Frontal cortex (tissue), 4 donors: ENCODE results near the gene STON2. TPM values are rescaled to one million over a fixed set of nuclear protein-coding genes. Genes with fewer than 3 reads are reported as not detected.
"Not testable (repeated sequence)": the region's sequence is repeated elsewhere in the genome, so short reads cannot be mapped to it uniquely, and the experiment has no call there.

Experiments
- DNase-seq, 2 donors: peaks; one replicate each; pipeline ENCODE4 v3.0.0; 2012; ENCODE audit warnings: low spot score in 2 of 2
- FAIRE-seq: peaks from 2 replicates; lab custom pipeline; 2012; peaks lifted over from hg19 to GRCh38; lab: Jason Lieb, UNC
- total RNA-seq: library from RNA; depleted of rRNA; stranded (reverse); fragments of >200 nt; gene quantifications from one replicate; pipeline ENCODE4 v1.2.3, GENCODE V29; 2014
- donor health status: control.
- donor health status: control.
- donor health status: control.

The STON2 gene
- 19.2 TPM for total RNA-seq

- DNase-seq, result no peak
- no peak for FAIRE-seq
Observed at GRCh38 chr14:81400202-81400678, at the start of gene STON2. Gene STON2 (minus strand): TSS chr14:81400324. CDS start chr14:81398382, 1,942 bp downstream.

- DNase-seq, result no peak
- no peak for FAIRE-seq
Observed at GRCh38 chr14:81449576-81449975, 49.5 kb upstream of the STON2 start.

GRCh38 chr14:81449114-81449513 is 49.0 kb upstream of the STON2 start:
- DNase-seq, result no peak
- no peak for FAIRE-seq

DNA sequence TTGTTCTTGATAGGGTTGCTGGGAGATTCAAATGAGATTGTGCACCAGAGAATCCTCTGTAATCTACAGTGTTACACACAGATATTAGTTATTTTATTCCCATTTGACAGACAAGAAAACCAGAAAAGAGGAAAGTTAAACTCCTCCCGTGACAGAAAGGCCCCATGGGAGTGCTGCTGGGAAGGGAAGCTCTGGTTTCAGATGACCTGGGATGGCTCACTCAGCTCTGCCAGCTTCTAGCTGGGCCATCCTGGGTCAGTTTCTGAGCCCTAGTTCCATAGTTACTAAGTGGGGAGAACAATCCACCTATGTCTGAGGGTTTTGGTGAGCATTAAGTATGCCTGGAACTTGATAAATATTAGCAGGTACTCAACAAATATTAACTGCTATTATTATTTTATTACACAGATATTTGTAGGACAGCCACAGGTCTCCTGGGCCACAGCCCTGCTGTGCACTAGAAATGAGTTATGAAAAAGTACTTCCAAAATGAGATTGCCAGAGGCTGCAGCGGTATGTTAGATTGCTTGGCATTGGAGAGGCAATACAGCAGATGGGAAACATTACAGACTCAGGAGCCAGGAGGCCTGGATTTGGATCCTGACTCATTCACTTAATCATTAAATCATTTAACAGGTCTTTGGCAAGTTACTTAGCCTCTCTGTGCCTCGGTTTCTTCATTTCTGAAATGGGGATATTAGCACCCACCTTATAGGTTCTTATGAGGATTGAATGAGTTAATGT is 47.1 kb upstream of the STON2 start:
- DNase-seq (no peak), FAIRE-seq (no peak)

DNA sequence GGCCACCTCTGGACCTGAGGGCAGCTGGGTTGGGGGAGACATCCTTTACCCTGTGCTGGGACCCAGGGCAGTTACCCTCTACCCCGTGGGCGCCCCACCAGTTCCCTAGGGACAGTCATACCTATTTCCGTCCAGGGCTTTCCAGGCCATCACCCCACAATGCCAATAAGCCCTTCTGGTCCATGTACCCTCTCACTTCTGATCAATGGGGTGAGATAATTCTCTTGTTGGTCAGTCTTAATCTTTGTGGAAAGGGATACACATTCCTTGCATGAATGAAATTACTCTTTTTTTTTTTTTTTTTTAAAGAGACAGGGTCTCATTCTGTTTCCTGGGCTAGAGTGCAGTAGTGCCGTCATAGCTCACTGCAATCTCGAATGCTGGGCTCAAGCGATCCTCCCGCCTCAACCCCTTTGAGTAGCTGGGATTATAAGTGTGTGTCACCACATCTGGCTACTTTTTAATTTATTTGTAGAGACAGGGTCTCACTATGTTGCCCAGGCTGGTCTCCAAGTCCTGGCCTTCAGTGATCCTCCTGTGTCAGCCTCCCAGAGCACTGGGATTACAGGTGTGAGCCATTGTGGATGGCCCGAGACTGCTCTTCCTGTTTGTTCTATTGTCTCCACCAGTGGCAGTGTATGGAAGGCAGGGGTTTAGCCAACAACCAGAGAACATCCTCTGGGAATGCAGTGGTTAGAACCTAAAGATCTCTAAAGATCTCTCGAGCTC is 46.3 kb upstream of the STON2 start:
- DNase-seq (no peak), FAIRE-seq (no peak)

DNA sequence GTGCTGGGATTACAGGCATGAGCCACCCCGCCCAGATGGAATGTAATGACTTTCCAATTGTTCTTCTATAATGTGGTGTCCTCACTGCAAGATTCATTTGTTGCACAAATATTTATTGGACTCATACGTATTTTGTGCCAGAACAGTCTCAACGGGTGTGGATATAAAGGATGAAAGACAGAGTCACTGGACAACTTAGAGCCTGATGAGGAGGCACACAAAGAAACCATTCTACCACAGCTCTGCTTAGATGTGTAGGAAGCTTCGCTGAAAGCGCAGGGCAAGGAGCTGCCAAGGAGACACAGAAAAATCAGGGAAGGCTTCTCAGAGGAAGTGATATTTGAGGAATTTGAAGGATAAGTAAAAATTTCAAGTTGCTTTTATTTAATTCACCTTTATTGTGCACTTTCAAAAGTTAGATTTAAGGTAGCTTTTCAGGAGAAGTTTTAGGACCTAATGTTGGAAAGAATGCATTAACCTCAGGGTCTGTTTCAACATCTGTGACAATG is 41.6 kb upstream of the STON2 start:
- FAIRE-seq (no peak), DNase-seq (no peak)

DNA sequence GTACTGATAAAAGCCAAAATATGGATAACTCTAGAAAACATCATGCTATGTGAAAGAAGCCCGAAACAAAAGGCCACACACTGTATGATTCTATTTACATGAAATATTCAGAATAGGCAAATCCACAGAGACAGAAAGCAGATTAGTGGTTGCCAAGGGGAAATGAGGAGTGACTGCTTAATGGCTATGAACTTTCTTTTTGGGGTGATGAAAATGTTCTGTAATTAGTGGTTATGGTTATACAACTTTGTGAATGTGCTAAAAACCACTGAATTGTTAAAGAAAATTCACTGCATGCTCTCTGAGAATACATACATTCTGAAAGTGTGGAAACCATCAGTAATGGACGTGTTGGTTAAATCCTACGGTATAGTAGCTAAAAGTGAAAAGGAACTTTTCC is 39.9 kb upstream of the STON2 start:
- FAIRE-seq (no peak), DNase-seq (no peak)

DNA sequence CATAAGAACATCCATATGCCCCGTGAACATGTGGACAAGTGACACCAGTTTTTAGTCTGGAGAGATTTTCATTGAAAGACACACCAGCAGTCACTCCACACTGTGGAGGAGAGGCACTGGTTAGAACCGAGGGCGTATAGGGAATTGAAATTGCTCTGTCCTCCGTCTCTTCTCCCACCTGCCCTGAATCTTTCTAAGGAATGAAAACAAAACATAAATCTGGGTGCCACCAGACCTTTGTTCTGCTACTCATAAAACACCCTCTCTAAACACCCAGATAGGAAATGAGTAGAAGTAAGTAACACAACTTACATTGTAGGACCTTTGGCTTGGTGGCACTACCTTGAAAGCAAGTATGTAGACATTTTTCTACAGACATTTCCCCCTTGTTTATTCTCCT is 37.1 kb upstream of the STON2 start:
- DNase-seq, result no peak
- FAIRE-seq, result no peak

- FAIRE-seq, result no peak
Observed at GRCh38 chr14:81436296-81437138, 36.4 kb upstream of the STON2 start.

DNA sequence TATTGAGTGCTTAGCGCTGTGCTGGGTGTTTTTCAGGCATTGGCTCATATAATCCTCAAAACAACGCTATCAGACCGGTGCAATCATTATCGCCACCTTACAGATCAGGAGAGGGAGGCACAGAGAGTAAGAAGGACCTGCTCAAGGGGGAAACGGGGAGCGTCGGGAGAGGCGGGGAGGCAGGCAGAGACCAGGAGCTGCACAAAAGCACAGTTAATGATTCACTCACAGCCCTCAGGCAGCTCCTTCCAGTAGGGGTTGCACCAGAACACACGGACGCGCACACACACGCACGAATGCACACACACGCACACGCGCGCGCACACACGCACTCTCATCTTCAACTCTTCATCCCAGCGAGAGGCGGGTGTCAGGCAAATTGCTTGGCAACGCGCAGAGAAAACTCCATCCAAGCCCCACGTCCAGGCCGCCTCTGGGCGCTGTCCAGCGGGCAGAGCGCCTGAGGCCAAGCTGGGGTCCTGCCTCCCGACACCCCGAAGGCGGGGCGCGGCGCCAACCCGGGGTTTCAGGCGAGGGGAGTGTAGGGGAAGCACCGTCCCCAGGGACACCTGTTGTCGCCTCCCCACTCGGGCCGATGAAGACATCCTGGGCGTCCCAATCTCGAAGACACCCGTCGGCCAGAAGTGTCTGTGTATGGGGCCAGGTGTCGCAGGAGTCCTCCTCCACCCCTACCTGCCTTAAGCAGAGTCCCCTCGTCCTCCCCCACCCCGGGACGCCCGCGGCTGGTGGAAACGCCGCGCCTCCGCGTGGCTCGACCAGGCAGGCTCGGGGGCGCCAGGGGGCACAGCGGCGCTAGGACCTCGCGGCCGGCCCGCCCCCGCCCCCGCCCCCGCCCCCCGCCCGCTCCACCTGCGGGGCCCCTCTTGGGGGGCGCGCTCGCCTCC is 35.5 kb upstream of the STON2 start:
- DNase-seq (peak; percentile 35 to 62), FAIRE-seq (no peak)

More at GRCh38 chr14:81436296-81437138, 36.4 kb upstream of the STON2 start:
- peak; percentile 89 to 94 for DNase-seq

DNA sequence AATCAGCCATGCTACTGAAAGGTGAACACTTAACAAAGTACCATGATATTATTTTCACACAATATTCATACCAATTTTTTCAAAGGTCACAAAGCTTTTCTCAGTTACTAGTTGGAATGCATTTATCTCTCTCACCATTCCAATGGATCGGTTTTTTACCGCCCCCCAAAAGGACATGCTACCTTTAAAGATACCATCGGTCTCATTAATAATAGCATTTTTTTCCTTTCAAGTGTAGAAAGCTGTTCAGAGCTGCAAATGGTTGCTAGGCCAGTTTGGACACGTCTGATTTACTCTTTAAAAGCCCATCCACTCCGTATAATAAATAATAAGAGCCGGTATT is 34.9 kb upstream of the STON2 start:
- DNase-seq, result no peak
- FAIRE-seq, result no peak

- FAIRE-seq (no peak), DNase-seq (no peak)
Observed at GRCh38 chr14:81434230-81434629, 34.1 kb upstream of the STON2 start.

- DNase-seq (no peak), FAIRE-seq (no peak)
Observed at GRCh38 chr14:81433378-81433777, 33.3 kb upstream of the STON2 start.

GRCh38 chr14:81432219-81432661 is 32.1 kb upstream of the STON2 start:
- no peak for FAIRE-seq
- DNase-seq, result no peak

DNA sequence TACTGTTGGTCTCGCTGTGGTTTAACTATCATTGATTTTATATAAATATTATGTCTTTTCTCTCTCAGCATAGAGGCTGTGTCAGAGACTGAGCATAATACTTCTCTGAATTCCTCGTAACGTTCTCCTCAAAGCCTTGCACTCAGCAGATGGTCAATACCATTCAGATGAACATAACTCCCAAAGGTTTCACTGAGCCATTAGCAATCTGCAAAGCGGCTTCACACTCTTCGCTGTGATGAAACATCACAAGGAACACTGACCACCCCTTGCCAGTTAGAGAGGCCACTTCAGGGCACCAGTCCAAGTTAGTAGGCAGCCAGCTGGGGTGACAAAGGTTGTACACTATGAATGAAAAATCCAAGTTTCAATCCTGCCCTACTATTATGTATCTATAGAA is 30.1 kb upstream of the STON2 start:
- DNase-seq (no peak), FAIRE-seq (no peak)

DNA sequence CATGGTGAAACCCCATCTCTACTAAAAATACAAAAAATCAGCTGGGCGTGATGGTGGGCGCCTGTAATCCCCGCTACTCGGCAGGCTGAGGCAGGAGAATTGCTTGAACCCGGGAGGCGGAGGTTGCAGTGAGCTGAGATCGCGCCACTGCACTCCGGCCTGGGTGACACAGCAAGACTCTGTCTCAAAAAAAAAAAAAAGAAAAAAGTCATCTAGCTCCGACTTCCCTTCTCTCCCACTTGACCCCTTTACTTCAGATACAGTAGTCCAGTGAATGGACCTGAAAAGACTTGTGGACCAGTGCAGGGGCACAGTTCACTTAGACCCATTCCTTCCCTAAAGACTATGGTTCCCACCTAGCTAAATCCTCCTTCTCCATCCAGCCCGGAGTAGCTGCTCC is 29.6 kb upstream of the STON2 start:
- not testable (repeated sequence) for FAIRE-seq, DNase-seq

DNA sequence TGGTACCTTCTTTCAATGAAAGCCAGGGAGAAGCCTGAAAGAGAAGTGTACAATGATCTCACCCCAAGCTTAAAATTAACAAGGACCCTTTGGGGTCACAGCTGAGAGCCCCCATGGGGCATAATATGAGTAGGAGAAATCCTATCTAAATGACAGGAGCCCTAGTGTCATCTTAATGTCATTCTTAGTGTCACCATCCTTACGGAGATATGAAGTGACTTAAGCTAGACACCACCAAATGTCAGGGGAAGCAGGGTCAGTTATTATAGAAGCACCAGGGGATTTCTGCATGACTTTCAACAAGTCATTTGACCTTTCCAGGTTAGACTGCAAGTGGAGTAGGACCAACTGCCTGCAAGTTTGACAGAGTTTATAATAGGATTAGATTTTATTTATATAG is 28.9 kb upstream of the STON2 start:
- DNase-seq (no peak), FAIRE-seq (no peak)

- FAIRE-seq, result no peak
- DNase-seq, result no peak
Observed at GRCh38 chr14:81427348-81428058, 27.4 kb upstream of the STON2 start.

DNA sequence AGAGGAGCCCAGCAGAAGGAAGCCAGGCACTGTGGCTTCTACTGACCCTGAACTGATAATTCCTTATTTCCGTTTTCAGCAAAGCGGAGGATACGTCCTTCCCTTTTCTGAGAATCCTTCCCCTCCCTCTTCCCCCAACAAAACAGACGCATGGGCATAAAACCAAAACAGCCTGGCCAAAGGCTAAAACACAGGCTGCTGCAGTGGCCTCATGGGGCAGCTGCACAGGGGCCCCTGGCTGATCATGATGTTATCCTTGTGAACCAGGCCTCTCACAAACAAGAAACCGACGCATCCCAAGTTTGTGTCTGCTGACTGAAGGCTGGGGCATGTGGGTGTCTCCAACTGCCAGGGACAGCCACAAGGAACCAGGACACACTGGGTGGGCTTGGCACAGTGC is 23.4 kb upstream of the STON2 start:
- DNase-seq (no peak), FAIRE-seq (no peak)
